Natural killer cell (primary cell): ENCODE results near the gene NCEH1. TPM values are rescaled to one million over a fixed set of nuclear protein-coding genes. Genes with fewer than 3 reads are reported as not detected.

Source experiments
- ATAC-seq, 3 donors: fragments of 150-1000 bp in 2 of 3; fragments of 200-7000 bp in 1 of 3; cut with Tn5 transposase; 1 replicate in 1 of 3; 2 replicates in 2 of 3; pipeline ENCODE4 v1.10.0; 2021; ENCODE audit warnings: mild to moderate bottlenecking in 2 of 3, moderate library complexity in 2 of 3
- DNase-seq, 2 donors: peaks; one replicate each; pipeline versions ENCODE4 v3.0.0 to v3.0.0-alpha.2; 2013 to 2021; ENCODE audit warnings: mixed read lengths in 1 of 2
- H3K27ac ChIP-seq: one replicate; pipeline ENCODE4 v1.5.1; 2013; ENCODE audit warnings: mild to moderate bottlenecking, low read length
- H3K27me3 ChIP-seq: one replicate; pipeline ENCODE4 v1.6.1; 2013; ENCODE audit warnings: low read length; ENCODE audit not compliant: control insufficient read depth, insufficient read depth
- H3K36me3 ChIP-seq: one replicate; pipeline ENCODE4 v1.6.1; 2013; ENCODE audit warnings: low read length; ENCODE audit not compliant: control insufficient read depth, insufficient read depth
- H3K4me1 ChIP-seq: one replicate; pipeline ENCODE4 v1.6.1; 2013; ENCODE audit warnings: low read length; ENCODE audit not compliant: control insufficient read depth, insufficient read depth
- H3K4me3 ChIP-seq: one replicate; pipeline ENCODE4 v1.5.1; 2013; ENCODE audit warnings: low read length
- H3K9me3 ChIP-seq: one replicate; pipeline ENCODE4 v1.6.1; 2013; ENCODE audit warnings: low read length; ENCODE audit not compliant: control insufficient read depth, insufficient read depth
- H3K27ac Mint-ChIP-seq, 2 donors: one replicate each; pipeline ENCODE4 v1.8.0; 2022; ENCODE audit warnings: mild to moderate bottlenecking in 2 of 2, mixed read lengths in 2 of 2, moderate library complexity in 1 of 2
- H3K27me3 Mint-ChIP-seq, 2 donors: one replicate each; pipeline ENCODE4 v1.8.0; 2022; ENCODE audit warnings: low read depth in 2 of 2, mixed read lengths in 2 of 2
- H3K36me3 Mint-ChIP-seq: one replicate; pipeline ENCODE4 v1.8.0; 2022; ENCODE audit warnings: mixed read lengths
- H3K4me1 Mint-ChIP-seq, 2 donors: one replicate each; pipeline ENCODE4 v1.8.0; 2022; ENCODE audit warnings: mixed read lengths in 2 of 2
- H3K4me3 Mint-ChIP-seq: one replicate; pipeline ENCODE4 v1.8.0; 2022; ENCODE audit warnings: mild to moderate bottlenecking, moderate library complexity, mixed read lengths
- H3K9me3 Mint-ChIP-seq, 2 donors: one replicate each; pipeline ENCODE4 v1.8.0; 2022; ENCODE audit warnings: mixed read lengths in 2 of 2
- CTCF ChIP-seq: fragments of 200-600 bp; IDR thresholded peaks from one replicate; pipeline ENCODE4 v1.8.0; 2022; ENCODE audit warnings: antibody characterized with exemption
- WGBS: methylation state at CpG from one replicate; pipeline ENCODE4 v1.1.7; 2013; ENCODE audit warnings: missing lambda C conversion rate; ENCODE audit not compliant: insufficient coverage; 5-methylcytosine and 5-hydroxymethylcytosine counted together
- intact Hi-C: fragments of 100-400 bp; cut with micrococcal nuclease; formaldehyde crosslinking; loops from one replicate; pipeline ENCODE4 v1.14.2; 2022
- total RNA-seq, 4 donors: library from RNA; stranded (reverse); fragments of 120-200 nt in 1 of 4; gene quantifications; one replicate each; pipeline versions ENCODE4 v1.2.3 to v1.2.4, GENCODE V29; 2013 to 2022

Gene NCEH1
- total RNA-seq, 3 donors from 2014 or later (not counting 1 experiment from before 2014, with no cell fraction given): 3.5 to 6.8 (median 5.3) TPM

DNA sequence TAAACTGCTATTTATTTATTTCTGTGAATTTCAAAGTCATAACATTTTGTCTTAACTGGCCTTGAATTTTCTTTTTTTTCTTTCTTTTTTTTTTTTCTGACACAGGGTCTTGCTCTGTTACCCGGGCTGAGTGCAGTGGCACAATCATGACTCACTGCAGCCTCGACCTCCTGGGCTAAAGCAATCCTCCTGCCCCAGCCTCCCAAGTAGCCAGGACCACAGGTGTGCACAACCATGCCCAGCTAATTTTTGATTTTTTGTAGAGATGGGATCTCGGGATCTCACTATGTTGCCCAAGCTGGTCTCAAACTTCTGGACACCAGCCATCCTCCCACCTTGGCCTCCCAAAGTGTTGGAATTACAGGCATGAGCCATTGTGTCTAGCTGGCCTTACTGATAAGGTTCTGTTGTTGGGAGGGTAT, 110.2 kb downstream of the NCEH1 start:
- ATAC-seq (no peak), DNase-seq (no peak)
- no peak for TF ChIP-seq CTCF
- Mint-ChIP-seq H3K4me1 (peaks cover 17 to 24% of the 10 kb centered on the region in 2 donors), H3K9me3 (no peaks in the 10 kb centered on the region), H3K4me3 (no peak overlapping the region), H3K36me3 (no peaks in the 10 kb centered on the region), H3K27ac (no peak overlapping the region), H3K27me3 (no peaks in the 10 kb centered on the region)
- Histone ChIP-seq H3K4me3 (no peak overlapping the region), H3K9me3 (no peaks in the 10 kb centered on the region), H3K4me1 (peaks cover 6% of the 10 kb centered on the region), H3K36me3 (no peaks in the 10 kb centered on the region), H3K27ac (no peak overlapping the region), H3K27me3 (no peaks in the 10 kb centered on the region)
- 88% methylated on average over 3 of the region's 3 CpGs for WGBS
- intact Hi-C loops: no loop called here

DNA sequence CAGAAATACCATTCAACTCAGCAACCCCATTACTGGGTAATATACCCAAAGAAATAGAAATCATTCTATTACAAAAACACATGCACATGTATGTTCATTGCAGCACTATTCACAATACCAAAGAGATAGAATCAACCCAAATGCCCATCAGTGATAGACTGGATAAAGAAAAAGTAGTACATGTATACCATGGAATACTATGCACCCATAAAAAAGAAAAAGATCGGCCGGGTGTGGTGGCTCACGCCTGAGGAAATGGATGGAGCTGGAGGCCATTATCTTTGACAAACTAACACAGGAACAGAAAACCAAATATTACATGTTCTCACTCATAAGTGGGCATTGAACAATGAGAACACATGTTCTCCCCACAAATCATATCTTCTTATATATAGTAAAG, 112.0 kb downstream of the NCEH1 start:
- Mint-ChIP-seq H3K9me3 (no peaks in the 10 kb centered on the region), H3K27me3 (no peaks in the 10 kb centered on the region), H3K4me1 (peaks cover 25 to 28% of the 10 kb centered on the region in 2 donors), H3K36me3 (no peaks in the 10 kb centered on the region), H3K4me3 (no peak overlapping the region), H3K27ac (no peak overlapping the region)
- Histone ChIP-seq H3K4me1 (peaks cover 17% of the 10 kb centered on the region), H3K27ac (no peak overlapping the region), H3K27me3 (no peaks in the 10 kb centered on the region), H3K36me3 (no peaks in the 10 kb centered on the region), H3K4me3 (no peak overlapping the region), H3K9me3 (no peaks in the 10 kb centered on the region)
- intact Hi-C loops: loop anchor here (5.0 kb wide), 1 partner anchor 38 kb away; no protein-coding TSS in a partner anchor
- ATAC-seq (no peak), DNase-seq (no peak)
- 100% methylated on average over 1 of the region's 3 CpGs for WGBS
- TF ChIP-seq CTCF: no peak

DNA sequence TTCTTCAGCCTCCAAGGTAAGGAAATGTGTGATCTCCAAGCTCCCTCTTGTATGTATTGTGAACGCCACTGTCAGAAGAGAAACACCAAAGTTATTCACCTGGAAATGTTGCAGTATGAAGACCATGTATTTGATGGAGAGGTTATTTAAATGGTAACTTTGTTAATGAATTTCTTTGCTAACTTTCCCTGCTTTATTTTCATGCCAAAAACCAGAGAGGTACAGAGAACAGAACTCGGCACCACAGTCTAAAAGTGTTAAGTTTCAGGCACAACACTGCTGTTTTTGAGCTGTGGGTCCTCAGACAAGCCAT, 114.5 kb downstream of the NCEH1 start:
- Histone ChIP-seq H3K4me3 (no peak overlapping the region), H3K9me3 (no peaks in the 10 kb centered on the region), H3K27me3 (no peaks in the 10 kb centered on the region), H3K4me1 (peaks cover 38% of the 10 kb centered on the region), H3K36me3 (no peaks in the 10 kb centered on the region), H3K27ac (peak overlapping the region; percentile 47)
- ATAC-seq: no peak
- Mint-ChIP-seq H3K36me3 (no peaks in the 10 kb centered on the region), H3K27ac (peak overlapping the region; percentile 79 to 88), H3K4me3 (peak overlapping the region; percentile 88), H3K27me3 (no peaks in the 10 kb centered on the region), H3K9me3 (no peaks in the 10 kb centered on the region), H3K4me1 (peaks cover 45 to 46% of the 10 kb centered on the region in 2 donors)
- peak; percentile 49 for TF ChIP-seq CTCF
- intact Hi-C loops: loop anchor here (1.0 to 5.0 kb wide), 4 partner anchors 41 to 106 kb away; partner anchors contain the start of gene TNFSF10
- WGBS: 38% methylated on average over 2 of the region's 2 CpGs
- no peak for DNase-seq
